Astrocyte (in vitro differentiated cells and primary cell): ENCODE results near the gene DLGAP1. TPM values are rescaled to one million over a fixed set of nuclear protein-coding genes. Genes with fewer than 3 reads are reported as not detected.
A peak's percentile ranks its signal among the peaks of the same experiment; 100 is the strongest.

Experiments used
- DNase-seq: peaks from one replicate; pipeline ENCODE4 v3.0.0-alpha.2; 2010; ENCODE audit warnings: low read depth
- FAIRE-seq: peaks from 2 replicates; lab custom pipeline; 2011; peaks lifted over from hg19 to GRCh38; lab: Jason Lieb, UNC
- H2AFZ ChIP-seq: 2 replicates; pipeline ENCODE4 v1.6.0; 2012; ENCODE audit warnings: low read depth, low read length, inconsistent platforms
- H3K27ac ChIP-seq: 2 replicates; pipeline ENCODE4 v1.5.1; 2011; ENCODE audit warnings: low read depth, low read length, inconsistent platforms
- H3K27me3 ChIP-seq: 2 replicates; pipeline ENCODE4 v1.6.0; 2011; ENCODE audit warnings: low read length, inconsistent platforms; ENCODE audit not compliant: insufficient read depth
- H3K36me3 ChIP-seq: 2 replicates; pipeline ENCODE4 v1.5.1; 2011; ENCODE audit warnings: low read length, inconsistent platforms; ENCODE audit not compliant: insufficient read depth
- H3K4me1 ChIP-seq: 2 replicates; pipeline ENCODE4 v1.5.1; 2011; ENCODE audit warnings: low read length, inconsistent platforms; ENCODE audit not compliant: insufficient read depth
- H3K4me2 ChIP-seq: 2 replicates; pipeline ENCODE4 v1.6.0; 2012; ENCODE audit warnings: low read length, inconsistent platforms
- H3K4me3 ChIP-seq: 2 replicates; pipeline ENCODE4 v1.5.1; 2011; ENCODE audit warnings: low read depth, mild to moderate bottlenecking, low read length, inconsistent platforms; ENCODE audit not compliant: insufficient read depth
- H3K79me2 ChIP-seq: 2 replicates; pipeline ENCODE4 v1.6.0; 2012; ENCODE audit warnings: mild to moderate bottlenecking, low read length, inconsistent platforms; ENCODE audit not compliant: insufficient read depth
- H3K9ac ChIP-seq: 2 replicates; pipeline ENCODE4 v1.6.0; 2012; ENCODE audit warnings: mild to moderate bottlenecking, low read length, inconsistent platforms
- H3K9me3 ChIP-seq: 2 replicates; pipeline ENCODE4 v1.5.1; 2012; ENCODE audit warnings: low read depth, mild to moderate bottlenecking, low read length, inconsistent platforms; ENCODE audit not compliant: insufficient read depth
- H4K20me1 ChIP-seq: 2 replicates; pipeline ENCODE4 v1.6.0; 2012; ENCODE audit warnings: low read length, inconsistent platforms; ENCODE audit not compliant: insufficient read depth
- H3K27ac Mint-ChIP-seq: one replicate; pipeline ENCODE4 v1.8.0; 2021; ENCODE audit warnings: mild to moderate bottlenecking, mixed read lengths; ENCODE audit not compliant: unreplicated experiment
- H3K27me3 Mint-ChIP-seq: one replicate; pipeline ENCODE4 v1.8.0; 2021; ENCODE audit warnings: low read depth, mixed read lengths; ENCODE audit not compliant: unreplicated experiment
- H3K36me3 Mint-ChIP-seq: one replicate; pipeline ENCODE4 v1.8.0; 2021; ENCODE audit warnings: low read depth, mixed read lengths; ENCODE audit not compliant: unreplicated experiment
- H3K4me1 Mint-ChIP-seq: one replicate; pipeline ENCODE4 v1.8.0; 2021; ENCODE audit warnings: low read depth, mixed read lengths; ENCODE audit not compliant: unreplicated experiment
- H3K4me3 Mint-ChIP-seq: one replicate; pipeline ENCODE4 v1.8.0; 2021; ENCODE audit warnings: mild to moderate bottlenecking, moderate library complexity, mixed read lengths; ENCODE audit not compliant: unreplicated experiment
- H3K9me3 Mint-ChIP-seq: one replicate; pipeline ENCODE4 v1.8.0; 2021; ENCODE audit warnings: mild to moderate bottlenecking, mixed read lengths; ENCODE audit not compliant: unreplicated experiment
- EZH2 ChIP-seq: IDR thresholded peaks from 2 replicates; pipeline ENCODE4 v1.6.1; 2012; ENCODE audit warnings: mild to moderate bottlenecking, low read length, inconsistent platforms; ENCODE audit not compliant: insufficient read depth
- total RNA-seq: library from RNA; stranded (reverse); gene quantifications from 2 replicates; pipeline ENCODE4 v1.2.1, GENCODE V29; 2021
- TF ChIP-seq, protein P1 (sequence below): IDR thresholded peaks from 2 replicates; pipeline ENCODE4 v1.5.1; 2011; ENCODE audit warnings: low read depth, mild to moderate bottlenecking, inconsistent platforms, low read length, moderate library complexity; ENCODE audit not compliant: insufficient read depth

The DLGAP1 gene
- total RNA-seq, 1 donor from 2014 or later = 2.3 TPM

GRCh38 chr18:3993941-3994687 lies 461.0 kb downstream of the DLGAP1 start:
- H3K27ac ChIP-seq = no peak overlapping the region
- H4K20me1 ChIP-seq = no peaks in the 10 kb centered on the region
- H3K79me2 ChIP-seq = no peaks in the 10 kb centered on the region
- no peak for DNase-seq
- no peak for FAIRE-seq
- no peaks in the 10 kb centered on the region for H3K27me3 ChIP-seq
- peak overlapping the region; percentile 14 for H3K4me3 Mint-ChIP-seq
- H3K36me3 ChIP-seq = no peaks in the 10 kb centered on the region
- H3K36me3 Mint-ChIP-seq = no peaks in the 10 kb centered on the region
- no peak overlapping the region for H3K27ac Mint-ChIP-seq
- H3K4me1 Mint-ChIP-seq = no peaks in the 10 kb centered on the region
- H3K9me3 ChIP-seq = no peaks in the 10 kb centered on the region
- H3K4me2 ChIP-seq = no peak overlapping the region
- no peaks in the 10 kb centered on the region for H3K27me3 Mint-ChIP-seq
- no peaks in the 10 kb centered on the region for H3K9me3 Mint-ChIP-seq
- no peak overlapping the region for H2AFZ ChIP-seq
- no peak overlapping the region for H3K4me3 ChIP-seq
- H3K9ac ChIP-seq = no peak overlapping the region
- H3K4me1 ChIP-seq = peaks cover 2% of the 10 kb centered on the region
- TF ChIP-seq, protein P1, sequence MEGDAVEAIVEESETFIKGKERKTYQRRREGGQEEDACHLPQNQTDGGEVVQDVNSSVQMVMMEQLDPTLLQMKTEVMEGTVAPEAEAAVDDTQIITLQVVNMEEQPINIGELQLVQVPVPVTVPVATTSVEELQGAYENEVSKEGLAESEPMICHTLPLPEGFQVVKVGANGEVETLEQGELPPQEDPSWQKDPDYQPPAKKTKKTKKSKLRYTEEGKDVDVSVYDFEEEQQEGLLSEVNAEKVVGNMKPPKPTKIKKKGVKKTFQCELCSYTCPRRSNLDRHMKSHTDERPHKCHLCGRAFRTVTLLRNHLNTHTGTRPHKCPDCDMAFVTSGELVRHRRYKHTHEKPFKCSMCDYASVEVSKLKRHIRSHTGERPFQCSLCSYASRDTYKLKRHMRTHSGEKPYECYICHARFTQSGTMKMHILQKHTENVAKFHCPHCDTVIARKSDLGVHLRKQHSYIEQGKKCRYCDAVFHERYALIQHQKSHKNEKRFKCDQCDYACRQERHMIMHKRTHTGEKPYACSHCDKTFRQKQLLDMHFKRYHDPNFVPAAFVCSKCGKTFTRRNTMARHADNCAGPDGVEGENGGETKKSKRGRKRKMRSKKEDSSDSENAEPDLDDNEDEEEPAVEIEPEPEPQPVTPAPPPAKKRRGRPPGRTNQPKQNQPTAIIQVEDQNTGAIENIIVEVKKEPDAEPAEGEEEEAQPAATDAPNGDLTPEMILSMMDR = no peak
- no peak for TF ChIP-seq EZH2

DNA sequence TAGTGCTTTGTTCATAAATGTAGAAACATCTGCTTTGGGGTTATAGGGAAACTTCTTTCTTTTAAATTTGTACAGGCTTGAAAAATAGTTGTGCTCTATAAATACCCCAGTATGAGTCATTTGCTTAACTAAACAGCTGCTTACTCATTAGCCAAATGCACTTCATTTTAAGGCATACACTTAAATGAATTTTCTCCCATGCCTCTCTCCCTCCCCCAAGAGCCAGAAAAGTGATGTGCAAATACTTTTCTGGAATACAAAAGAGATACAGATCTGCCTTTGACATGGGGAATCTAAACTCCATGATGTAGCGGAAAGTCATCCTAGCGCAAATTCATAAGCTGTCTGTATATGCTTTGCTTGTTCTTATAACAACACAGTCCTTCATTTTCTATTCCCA lies 469.4 kb downstream of the DLGAP1 start:
- peaks cover 24% of the 10 kb centered on the region for H3K4me1 Mint-ChIP-seq
- no peak overlapping the region for H3K4me3 Mint-ChIP-seq
- H3K36me3 Mint-ChIP-seq = no peaks in the 10 kb centered on the region
- Histone ChIP-seq H3K27ac (peak overlapping the region; percentile 44), H2AFZ (no peak overlapping the region), H3K4me2 (peak overlapping the region; percentile 36), H3K9me3 (no peaks in the 10 kb centered on the region), H3K9ac (no peak overlapping the region), H3K4me1 (peaks cover 33% of the 10 kb centered on the region), H3K79me2 (no peaks in the 10 kb centered on the region), H3K4me3 (no peak overlapping the region), H4K20me1 (no peaks in the 10 kb centered on the region), H3K27me3 (no peaks in the 10 kb centered on the region), H3K36me3 (no peaks in the 10 kb centered on the region)
- no peaks in the 10 kb centered on the region for H3K27me3 Mint-ChIP-seq
- H3K27ac Mint-ChIP-seq = peak overlapping the region; percentile 9
- H3K9me3 Mint-ChIP-seq = no peaks in the 10 kb centered on the region
- FAIRE-seq (no peak), DNase-seq (peak; percentile 91)
- TF ChIP-seq, protein P1 = no peak
- no peak for TF ChIP-seq EZH2

GRCh38 chr18:3985020-3985419 lies 470.1 kb downstream of the DLGAP1 start:
- Histone ChIP-seq H3K4me2 (peak overlapping the region; percentile 36), H2AFZ (no peak overlapping the region), H3K27ac (peak overlapping the region; percentile 44), H3K4me3 (no peak overlapping the region), H3K79me2 (no peaks in the 10 kb centered on the region), H4K20me1 (no peaks in the 10 kb centered on the region), H3K36me3 (no peaks in the 10 kb centered on the region), H3K27me3 (no peaks in the 10 kb centered on the region), H3K9me3 (no peaks in the 10 kb centered on the region), H3K4me1 (peaks cover 33% of the 10 kb centered on the region), H3K9ac (no peak overlapping the region)
- no peak for FAIRE-seq
- TF ChIP-seq, protein P1 = no peak
- no peak for TF ChIP-seq EZH2
- Mint-ChIP-seq H3K36me3 (no peaks in the 10 kb centered on the region), H3K9me3 (no peaks in the 10 kb centered on the region), H3K27ac (peak overlapping the region; percentile 11), H3K4me1 (peaks cover 24% of the 10 kb centered on the region), H3K4me3 (no peak overlapping the region), H3K27me3 (no peaks in the 10 kb centered on the region)
- DNase-seq = peak; percentile 18
